Measurements from ENCODE around the gene ADAM12. TPM values are rescaled to one million over a fixed set of nuclear protein-coding genes. Genes with fewer than 3 reads are reported as not detected.

Gene ADAM12
- total RNA-seq, 2 experiments from 2014 or later: 1.2 to 1.7 TPM

- intact Hi-C loops (cut with DNase I, micrococcal nuclease): no loop called here
Measured at GRCh38 chr10:126221874-126222273, 166.4 kb downstream of the ADAM12 start.

GRCh38 chr10:126218778-126219649, 169.3 kb downstream of the ADAM12 start:
- CTCF ChIA-PET: no interaction called here
- ATAC-seq (no peak), DNase-seq (no peak)
- Mint-ChIP-seq H3K9me3 (ENCODE audit: low read depth) (no peaks in the 10 kb centered on the region), H3K27me3 (no peaks in the 10 kb centered on the region), H3K27ac (no peak overlapping the region), H3K4me3 (no peak overlapping the region), H3K36me3 (ENCODE audit: low read depth) (no peaks in the 10 kb centered on the region), H3K4me1 (no peaks in the 10 kb centered on the region)
- POLR2A ChIA-PET: no interaction called here
- intact Hi-C loops (cut with DNase I, micrococcal nuclease): no loop called here

More at GRCh38 chr10:126221874-126222273, 166.4 kb downstream of the ADAM12 start:
- Mint-ChIP-seq H3K27ac (no peak overlapping the region), H3K4me3 (no peak overlapping the region), H3K4me1 (no peaks in the 10 kb centered on the region), H3K36me3 (ENCODE audit: low read depth) (no peaks in the 10 kb centered on the region), H3K27me3 (no peaks in the 10 kb centered on the region), H3K9me3 (ENCODE audit: low read depth) (no peaks in the 10 kb centered on the region)
- no peak for DNase-seq
- no peak for ATAC-seq
- ChIA-PET POLR2A (no interaction called here), CTCF (no interaction called here)

DNA sequence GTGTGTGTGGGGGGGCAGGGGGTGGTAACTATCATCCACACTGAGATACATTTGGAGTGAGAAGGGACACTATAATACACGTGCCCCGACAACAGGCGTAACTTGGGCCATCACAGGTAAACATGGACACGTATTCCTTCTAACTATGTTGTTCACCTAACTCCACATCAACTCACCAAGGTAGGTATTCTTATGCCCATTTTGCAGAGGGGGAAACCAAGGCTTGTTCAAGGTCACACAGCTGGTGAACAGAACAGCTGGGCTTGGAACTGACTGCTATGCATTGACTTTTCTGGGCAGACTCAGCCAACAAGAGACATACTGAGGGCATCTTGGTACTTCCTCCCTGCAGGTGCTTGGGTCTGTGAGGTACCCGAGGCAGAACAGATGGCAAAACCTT, 170.1 kb downstream of the ADAM12 start:
- intact Hi-C loops (cut with DNase I, micrococcal nuclease): no loop called here
- DNase-seq: no peak
- CTCF ChIA-PET: no interaction called here
- Mint-ChIP-seq H3K4me1 (no peaks in the 10 kb centered on the region), H3K4me3 (no peak overlapping the region), H3K27me3 (no peaks in the 10 kb centered on the region), H3K27ac (no peak overlapping the region), H3K9me3 (ENCODE audit: low read depth) (no peaks in the 10 kb centered on the region), H3K36me3 (ENCODE audit: low read depth) (no peaks in the 10 kb centered on the region)
- POLR2A ChIA-PET: interaction anchor here (0.6 kb wide), 1 partner anchor 11 kb away, joined by 5 read pairs; no protein-coding TSS in a partner anchor
- ATAC-seq: no peak

DNA sequence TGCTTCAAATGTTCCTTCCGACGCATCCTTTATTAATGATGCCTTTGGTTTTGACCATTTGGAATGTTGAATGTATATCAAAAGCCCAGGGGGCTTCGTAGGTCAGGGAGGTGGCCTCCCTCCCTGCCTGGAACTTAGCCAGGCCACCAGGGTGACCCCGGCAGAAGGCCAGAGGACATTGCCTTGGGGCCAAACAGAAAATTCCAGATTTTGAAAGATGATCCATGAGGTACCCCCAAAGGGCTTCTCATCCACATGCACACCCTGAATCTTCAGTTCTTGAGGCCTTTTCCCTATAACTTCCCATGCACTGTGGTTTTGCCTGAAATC, 171.7 kb downstream of the ADAM12 start:
- Mint-ChIP-seq H3K36me3 (ENCODE audit: low read depth) (no peaks in the 10 kb centered on the region), H3K9me3 (ENCODE audit: low read depth) (no peaks in the 10 kb centered on the region), H3K27me3 (peaks cover under 1% of the 10 kb centered on the region), H3K4me1 (no peaks in the 10 kb centered on the region), H3K27ac (no peak overlapping the region), H3K4me3 (no peak overlapping the region)
- ChIA-PET CTCF (no interaction called here), POLR2A (no interaction called here)
- no peak for ATAC-seq
- intact Hi-C loops (cut with DNase I, micrococcal nuclease): no loop called here
- DNase-seq: no peak

DNA sequence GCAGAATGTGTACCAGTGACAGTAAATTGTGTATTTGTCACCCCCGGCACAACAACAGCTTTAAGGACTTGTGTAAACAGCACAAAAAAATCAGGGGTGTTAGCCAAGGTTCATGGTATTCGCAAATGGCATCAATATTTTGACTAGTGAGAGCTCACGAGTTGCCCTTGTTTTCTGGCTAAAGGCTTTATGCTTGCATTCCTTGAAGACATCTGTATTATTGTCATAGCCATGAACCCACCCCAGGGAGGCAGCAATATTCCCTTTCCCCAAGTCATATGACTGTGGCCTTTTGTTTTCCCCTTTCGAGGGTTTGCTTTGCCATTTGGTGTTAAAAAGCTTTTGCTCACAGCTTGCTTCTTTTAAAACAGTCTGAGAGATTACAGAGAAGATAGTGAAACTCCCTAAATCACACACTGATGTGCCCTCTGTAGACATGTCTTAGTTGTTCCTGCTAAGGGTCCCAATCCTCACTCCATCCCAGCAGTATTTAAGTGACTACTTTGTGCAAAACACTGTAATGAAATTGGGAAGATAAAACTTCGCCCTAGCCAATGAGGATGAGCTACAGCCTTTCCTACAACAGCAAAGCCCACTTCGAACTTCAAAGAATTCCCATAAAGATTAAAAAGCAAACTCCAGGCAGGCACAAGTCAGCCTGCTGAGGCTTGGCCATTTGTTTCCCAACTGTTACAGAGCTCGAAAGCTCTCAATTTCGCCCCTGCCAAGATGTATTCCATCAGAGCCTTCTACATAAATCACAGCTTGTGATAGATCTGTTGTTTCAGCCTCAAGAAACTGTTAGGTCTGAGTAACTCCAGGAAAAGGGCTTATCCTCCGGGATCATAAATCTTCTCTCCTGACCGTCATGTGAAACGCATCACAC, 172.3 kb downstream of the ADAM12 start:
- Mint-ChIP-seq H3K27ac (no peak overlapping the region), H3K4me1 (no peaks in the 10 kb centered on the region), H3K4me3 (no peak overlapping the region), H3K27me3 (peaks cover 2% of the 10 kb centered on the region), H3K9me3 (ENCODE audit: low read depth) (no peaks in the 10 kb centered on the region), H3K36me3 (ENCODE audit: low read depth) (no peaks in the 10 kb centered on the region)
- ChIA-PET POLR2A (no interaction called here), CTCF (no interaction called here)
- intact Hi-C loops (cut with DNase I, micrococcal nuclease): no loop called here
- no peak for DNase-seq
- no peak for ATAC-seq

DNA sequence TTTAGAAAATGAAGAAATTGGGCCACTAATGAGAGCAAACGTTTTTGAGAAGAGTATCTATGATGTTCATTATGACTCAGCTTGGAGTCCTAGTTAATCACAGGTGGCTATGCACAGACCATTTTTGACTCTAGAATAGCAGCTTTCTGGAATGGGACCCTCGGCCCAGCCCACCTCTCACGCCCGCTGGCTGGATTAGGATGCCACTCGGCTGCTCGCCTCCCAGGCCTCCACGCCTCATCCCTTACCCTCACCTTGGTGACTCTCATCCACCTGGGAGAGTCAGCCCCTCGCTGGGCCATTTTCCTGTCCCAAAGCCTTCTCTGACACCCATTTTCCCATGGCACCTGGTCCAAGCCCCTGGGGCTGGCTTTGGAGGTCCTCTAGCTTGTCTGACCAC, 173.6 kb downstream of the ADAM12 start:
- H3K9me3 Mint-ChIP-seq (ENCODE audit: low read depth): no peaks in the 10 kb centered on the region
- ChIA-PET CTCF (no interaction called here), POLR2A (no interaction called here)
- no peaks in the 10 kb centered on the region for H3K36me3 Mint-ChIP-seq (ENCODE audit: low read depth)
- intact Hi-C loops (cut with DNase I, micrococcal nuclease): no loop called here
- H3K27ac Mint-ChIP-seq: no peak overlapping the region
- DNase-seq (no peak), ATAC-seq (no peak)
- no peak overlapping the region for H3K4me3 Mint-ChIP-seq
- no peaks in the 10 kb centered on the region for H3K4me1 Mint-ChIP-seq
- H3K27me3 Mint-ChIP-seq: peaks cover 2% of the 10 kb centered on the region

- no peaks in the 10 kb centered on the region for H3K36me3 Mint-ChIP-seq (ENCODE audit: low read depth)
- no peak overlapping the region for H3K4me3 Mint-ChIP-seq
- no peaks in the 10 kb centered on the region for H3K4me1 Mint-ChIP-seq
- ChIA-PET CTCF (no interaction called here), POLR2A (no interaction called here)
- H3K27ac Mint-ChIP-seq: no peak overlapping the region
- H3K27me3 Mint-ChIP-seq: peaks cover 2% of the 10 kb centered on the region
- no peak for ATAC-seq
- H3K9me3 Mint-ChIP-seq (ENCODE audit: low read depth): no peaks in the 10 kb centered on the region
- DNase-seq: no peak
- intact Hi-C loops (cut with DNase I, micrococcal nuclease): no loop called here
Measured at GRCh38 chr10:126214021-126214420, 174.3 kb downstream of the ADAM12 start.

GRCh38 chr10:126212738-126213137, 175.5 kb downstream of the ADAM12 start:
- DNase-seq (no peak), ATAC-seq (no peak)
- ChIA-PET CTCF (interaction anchor here (0.6 kb wide), 1 partner anchor 95 kb away, joined by 3 read pairs; no protein-coding TSS in a partner anchor), POLR2A (no interaction called here)
- H3K4me3 Mint-ChIP-seq: no peak overlapping the region
- no peaks in the 10 kb centered on the region for H3K9me3 Mint-ChIP-seq (ENCODE audit: low read depth)
- no peaks in the 10 kb centered on the region for H3K36me3 Mint-ChIP-seq (ENCODE audit: low read depth)
- no peaks in the 10 kb centered on the region for H3K4me1 Mint-ChIP-seq
- no peak overlapping the region for H3K27ac Mint-ChIP-seq
- H3K27me3 Mint-ChIP-seq: peaks cover 2% of the 10 kb centered on the region
- intact Hi-C loops (cut with DNase I, micrococcal nuclease): no loop called here

DNA sequence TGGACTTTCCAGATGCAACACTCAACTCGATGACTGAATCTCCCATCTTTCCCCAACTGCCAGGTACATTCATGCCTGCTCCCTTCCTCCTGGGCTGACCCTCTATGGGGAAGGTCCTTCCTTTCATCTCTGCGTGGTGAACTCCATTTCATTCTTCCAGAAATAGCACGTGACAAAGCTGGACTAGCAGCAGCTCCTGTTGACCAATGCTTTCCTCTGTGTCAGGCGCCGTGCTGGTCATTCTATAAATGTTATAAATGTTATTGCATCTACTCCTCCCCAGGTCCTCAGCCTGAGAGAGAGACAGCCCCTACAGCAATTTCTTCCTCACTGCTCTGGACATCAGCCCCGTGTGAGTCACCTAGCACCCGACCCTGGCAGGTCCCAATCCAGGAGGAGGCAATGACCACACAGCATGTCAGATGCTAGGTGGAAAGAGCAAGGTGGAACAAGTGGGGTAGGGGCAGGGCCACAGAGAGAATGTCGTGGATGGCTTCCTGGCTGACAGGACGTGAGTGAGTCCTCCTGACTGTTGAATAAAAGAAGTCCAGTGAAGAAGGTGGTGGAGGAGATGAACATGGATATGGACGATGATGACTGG, 178.1 kb downstream of the ADAM12 start:
- no peaks in the 10 kb centered on the region for H3K9me3 Mint-ChIP-seq (ENCODE audit: low read depth)
- ATAC-seq (no peak), DNase-seq (no peak)
- H3K27ac Mint-ChIP-seq: no peak overlapping the region
- H3K4me3 Mint-ChIP-seq: no peak overlapping the region
- H3K27me3 Mint-ChIP-seq: peaks cover 2% of the 10 kb centered on the region
- intact Hi-C loops (cut with DNase I, micrococcal nuclease): no loop called here
- H3K36me3 Mint-ChIP-seq (ENCODE audit: low read depth): no peaks in the 10 kb centered on the region
- ChIA-PET CTCF (no interaction called here), POLR2A (no interaction called here)
- no peaks in the 10 kb centered on the region for H3K4me1 Mint-ChIP-seq

- intact Hi-C loops (cut with DNase I, micrococcal nuclease): no loop called here
- Mint-ChIP-seq H3K4me1 (no peaks in the 10 kb centered on the region), H3K4me3 (no peak overlapping the region), H3K27me3 (peaks cover 2% of the 10 kb centered on the region), H3K27ac (no peak overlapping the region), H3K9me3 (ENCODE audit: low read depth) (no peaks in the 10 kb centered on the region), H3K36me3 (ENCODE audit: low read depth) (no peaks in the 10 kb centered on the region)
- CTCF ChIA-PET: no interaction called here
- no peak for DNase-seq
- ATAC-seq: no peak
- POLR2A ChIA-PET: no interaction called here
Measured at GRCh38 chr10:126209451-126209850, 178.8 kb downstream of the ADAM12 start.

- ATAC-seq (no peak), DNase-seq (no peak)
- no peaks in the 10 kb centered on the region for H3K4me1 Mint-ChIP-seq
- no peak overlapping the region for H3K27ac Mint-ChIP-seq
- ChIA-PET POLR2A (no interaction called here), CTCF (no interaction called here)
- H3K36me3 Mint-ChIP-seq (ENCODE audit: low read depth): no peaks in the 10 kb centered on the region
- no peaks in the 10 kb centered on the region for H3K9me3 Mint-ChIP-seq (ENCODE audit: low read depth)
- H3K27me3 Mint-ChIP-seq: peaks cover 2% of the 10 kb centered on the region
- intact Hi-C loops (cut with DNase I, micrococcal nuclease): no loop called here
- H3K4me3 Mint-ChIP-seq: no peak overlapping the region
Measured at GRCh38 chr10:126208726-126209302, 179.5 kb downstream of the ADAM12 start.

Measured in activated CD4-positive, alpha-beta T cell treated with anti-CD3 and anti-CD28 coated beads for 36 hours (primary cell).